BLaER1 treated with 17β-estradiol and CSF1 and Interleukin-3, amounts not matched to agents 10 nM and 100 nM (cell line): ENCODE measurements around the gene AZU1.

Source experiments
- H3K27ac ChIP-seq, 11 experiments: shearing (Covaris generic); formaldehyde crosslinking; 2 replicates each; pipeline ENCODE4 v1.8.1; 2022
- H3K27me3 ChIP-seq, 11 experiments: shearing (Covaris generic); formaldehyde crosslinking; 2 replicates each; pipeline ENCODE4 v1.8.1; 2022
- H3K36me3 ChIP-seq, 11 experiments: shearing (Covaris generic); formaldehyde crosslinking; 2 replicates each; pipeline ENCODE4 v1.8.1; 2022
- H3K4me1 ChIP-seq, 10 experiments: shearing (Covaris generic); formaldehyde crosslinking; 2 replicates each; pipeline ENCODE4 v1.8.1; 2022
- H3K4me2 ChIP-seq, 11 experiments: shearing (Covaris generic); formaldehyde crosslinking; 2 replicates each; pipeline ENCODE4 v1.8.1; 2022
- H3K4me3 ChIP-seq, 10 experiments: shearing (Covaris generic); formaldehyde crosslinking; 2 replicates each; pipeline ENCODE4 v1.8.1; 2022
- H3K9ac ChIP-seq, 11 experiments: shearing (Covaris generic); formaldehyde crosslinking; 2 replicates each; pipeline ENCODE4 v1.8.1; 2022
- H3K9me3 ChIP-seq, 11 experiments: shearing (Covaris generic); formaldehyde crosslinking; replicated peaks in 1 of 11; 2 replicates each; pipeline ENCODE4 v1.8.1; 2022
- H4K20me1 ChIP-seq, 11 experiments: shearing (Covaris generic); formaldehyde crosslinking; 2 replicates each; pipeline ENCODE4 v1.8.1; 2022
- Cebpa-rat ChIP-seq, 11 experiments: shearing (Covaris generic); IDR thresholded peaks; 2 replicates each; pipeline ENCODE4 v1.8.1; 2022

Gene AZU1

DNA sequence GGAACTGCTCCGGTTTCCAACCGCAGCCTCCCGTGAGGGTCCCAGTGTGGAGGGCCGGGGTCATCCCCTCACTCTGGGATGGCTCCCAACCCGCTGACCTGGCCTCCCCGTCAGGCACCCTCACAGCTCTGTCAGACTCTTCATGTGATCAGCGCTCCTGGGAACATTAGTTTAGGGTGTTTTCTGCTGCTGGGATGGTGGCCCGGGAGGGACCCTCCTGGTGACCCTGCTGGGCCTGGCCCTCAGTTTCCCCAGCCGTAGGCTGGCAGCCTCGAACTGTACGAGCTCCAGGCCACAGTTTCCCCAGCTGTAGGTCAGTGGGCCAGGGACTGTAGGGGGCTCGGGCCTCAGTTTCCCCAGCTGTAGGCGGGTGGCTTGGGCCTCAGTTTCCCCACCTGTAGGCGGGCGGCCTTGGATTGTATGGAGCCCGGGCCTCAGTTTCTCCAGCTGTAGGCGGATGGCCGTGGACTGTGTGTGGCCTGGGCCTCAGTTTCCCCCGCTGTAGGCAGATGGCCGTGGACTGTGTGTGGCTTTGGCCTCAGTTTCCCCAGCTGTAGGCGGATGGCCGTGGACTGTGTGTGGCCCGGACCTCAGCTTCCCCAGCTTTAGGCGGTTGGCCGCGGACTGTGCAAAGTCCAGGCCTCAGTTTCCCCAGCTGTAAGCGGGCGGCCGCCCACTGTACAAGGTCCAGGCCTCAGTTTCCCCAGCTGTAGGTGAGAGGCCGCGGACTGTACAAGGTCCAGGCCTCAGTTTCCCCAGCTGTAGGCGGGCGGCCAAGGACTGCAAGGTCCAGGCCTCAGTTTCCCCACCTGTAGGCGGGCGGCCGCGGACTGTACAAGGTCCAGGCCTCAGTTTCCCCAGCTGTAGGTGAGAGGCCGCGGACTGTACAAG, 31.7 kb upstream of the AZU1 start:
- H3K27me3 ChIP-seq, result no peaks in the 10 kb centered on the region
- peak overlapping the region; percentile 78 to 98 (median 92) for H3K4me2 ChIP-seq
- peaks cover 17 to 31% (median 30%) of the 10 kb centered on the region in 11 experiments for H3K36me3 ChIP-seq
- H3K4me1 ChIP-seq, result peaks cover 31 to 45% (median 38%) of the 10 kb centered on the region in 10 experiments
- H4K20me1 ChIP-seq, result peaks cover 31 to 35% (median 32%) of the 10 kb centered on the region in 11 experiments
- H3K27ac ChIP-seq, result peak overlapping the region; percentile 22 to 96 (median 84); a peak in 21 of 22 replicates
- peak overlapping the region; percentile 58 to 76 (median 67) for H3K4me3 ChIP-seq
- H3K9me3 ChIP-seq, result peaks cover 0 to 3% (median 0%) of the 10 kb centered on the region in 11 experiments; a peak in 2 of 22 replicates
- peak overlapping the region; percentile 76 to 98 (median 84) for H3K9ac ChIP-seq
- no peak for TF ChIP-seq Cebpa-rat (IDR thresholded peaks at IDR 0.05)

DNA sequence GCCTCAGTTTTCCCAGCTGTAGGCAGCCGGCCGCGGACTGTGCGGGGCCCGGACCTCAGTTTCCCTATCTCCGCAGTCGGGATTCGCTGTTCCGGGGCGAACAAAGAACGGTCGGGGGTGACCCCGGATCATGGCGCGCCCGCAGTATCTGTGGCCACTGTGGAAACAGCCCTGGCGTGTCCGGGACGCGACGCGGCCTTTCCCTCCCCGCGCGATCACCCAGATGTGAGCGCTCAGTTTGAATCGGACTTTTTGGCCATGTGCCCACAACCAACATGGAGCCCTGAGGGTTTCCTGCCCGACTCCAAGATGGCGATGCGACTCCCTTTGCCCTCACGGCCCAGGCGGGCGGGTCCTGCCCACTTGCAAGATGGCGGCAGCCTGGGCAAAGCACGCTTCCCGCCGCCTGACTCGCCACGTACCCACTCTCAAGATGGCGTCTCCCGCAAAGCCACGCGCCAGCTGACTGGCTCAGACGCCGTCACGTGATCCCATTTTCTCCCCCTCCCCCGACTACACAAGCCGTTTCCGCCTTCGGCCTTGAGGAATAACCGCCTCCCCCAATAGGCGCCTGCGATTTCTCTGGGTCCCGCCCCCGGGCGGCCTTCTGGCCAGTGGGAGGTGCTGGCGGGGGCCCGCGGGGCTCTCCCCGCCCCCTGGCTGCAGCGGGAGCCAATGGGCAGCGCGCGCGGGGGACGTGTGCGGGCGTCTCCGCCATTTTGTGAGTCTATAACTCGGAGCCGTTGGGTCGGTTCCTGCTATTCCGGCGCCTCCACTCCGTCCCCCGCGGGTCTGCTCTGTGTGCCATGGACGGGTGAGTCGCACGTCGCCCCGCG, 30.7 kb upstream of the AZU1 start, which contains the start of gene PTBP1:
Gene PTBP1, plus strand, starts transcription at position 761 of the 836 bp plus-strand sequence. Its CDS starts 46 bp downstream, at position 807.
- no peaks in the 10 kb centered on the region for H3K27me3 ChIP-seq
- peaks cover 26 to 40% (median 39%) of the 10 kb centered on the region in 11 experiments for H3K36me3 ChIP-seq
- H3K9ac ChIP-seq, result peak within 1 kb of the TSS; percentile 93 to 99 (median 97)
- peaks cover 41 to 45% (median 42%) of the 10 kb centered on the region in 11 experiments for H4K20me1 ChIP-seq
- no peak for TF ChIP-seq Cebpa-rat (IDR thresholded peaks at IDR 0.05)
- H3K27ac ChIP-seq, result peak within 1 kb of the TSS; percentile 92 to 99 (median 96)
- peak within 1 kb of the TSS; percentile 85 to 100 (median 99) for H3K4me3 ChIP-seq
- peaks cover 33 to 47% (median 45%) of the 10 kb centered on the region in 10 experiments for H3K4me1 ChIP-seq
- H3K9me3 ChIP-seq, result peaks cover 0 to 3% (median 0%) of the 10 kb centered on the region in 11 experiments; a peak in 2 of 22 replicates
- peak within 1 kb of the TSS; percentile 89 to 99 (median 96) for H3K4me2 ChIP-seq

DNA sequence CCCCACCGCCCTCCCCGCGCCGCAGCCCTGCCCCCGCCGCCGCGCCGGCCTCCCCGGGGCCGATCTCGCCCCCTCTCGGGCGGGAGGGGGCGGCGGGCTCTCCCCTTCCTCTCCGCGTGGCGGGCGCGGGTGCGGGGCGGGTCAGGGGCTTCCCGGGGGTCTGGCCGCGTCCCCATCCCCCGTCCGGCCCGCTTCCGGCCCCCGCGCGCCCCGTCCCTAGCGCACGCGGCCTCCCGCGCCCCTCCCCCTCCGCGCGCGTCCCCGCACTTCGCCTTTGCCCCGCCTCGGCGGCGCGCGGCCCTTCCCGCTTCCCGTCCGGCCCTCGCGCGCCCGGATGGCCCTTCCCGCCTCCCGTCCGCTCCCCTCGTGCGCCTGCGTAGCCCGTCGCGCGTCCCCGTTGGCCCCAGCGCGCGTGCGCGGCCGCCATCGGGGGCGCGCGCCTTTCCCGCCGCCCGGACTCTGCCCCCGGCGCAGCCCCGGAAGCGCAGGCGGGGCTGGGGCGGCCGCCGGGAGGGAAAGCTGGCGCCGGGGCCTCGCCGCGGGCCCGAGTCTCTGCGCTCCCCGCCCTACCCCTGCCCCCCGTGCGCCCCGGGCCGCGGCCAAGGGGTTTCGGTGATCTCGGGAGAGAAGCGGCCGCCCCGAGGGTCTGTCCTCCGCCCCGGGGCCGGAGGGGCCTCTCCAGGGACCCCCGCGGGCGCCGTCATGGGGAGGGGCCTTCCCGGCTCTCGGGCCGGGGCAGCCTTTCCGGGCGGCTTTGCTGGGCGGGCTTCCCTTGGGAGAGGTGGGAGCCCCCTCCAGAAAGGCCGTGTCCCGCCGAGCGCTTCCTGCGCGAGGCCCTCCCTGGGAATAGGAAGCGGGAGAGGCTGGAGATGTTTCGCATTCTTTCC, 29.9 kb upstream of the AZU1 start:
- Histone ChIP-seq H3K27ac (peak overlapping the region; percentile 92 to 99 (median 96)), H3K27me3 (no peaks in the 10 kb centered on the region), H3K9me3 (peaks cover 0 to 3% (median 0%) of the 10 kb centered on the region in 11 experiments; a peak in 2 of 22 replicates), H3K4me3 (peak overlapping the region; percentile 85 to 100 (median 99)), H4K20me1 (peaks cover 50 to 54% (median 51%) of the 10 kb centered on the region in 11 experiments), H3K4me2 (peak overlapping the region; percentile 85 to 99 (median 96)), H3K9ac (peak overlapping the region; percentile 93 to 99 (median 97)), H3K4me1 (peaks cover 33 to 43% (median 39%) of the 10 kb centered on the region in 10 experiments), H3K36me3 (peaks cover 35 to 49% (median 48%) of the 10 kb centered on the region in 11 experiments)
- no peak for TF ChIP-seq Cebpa-rat (IDR thresholded peaks at IDR 0.05)

DNA sequence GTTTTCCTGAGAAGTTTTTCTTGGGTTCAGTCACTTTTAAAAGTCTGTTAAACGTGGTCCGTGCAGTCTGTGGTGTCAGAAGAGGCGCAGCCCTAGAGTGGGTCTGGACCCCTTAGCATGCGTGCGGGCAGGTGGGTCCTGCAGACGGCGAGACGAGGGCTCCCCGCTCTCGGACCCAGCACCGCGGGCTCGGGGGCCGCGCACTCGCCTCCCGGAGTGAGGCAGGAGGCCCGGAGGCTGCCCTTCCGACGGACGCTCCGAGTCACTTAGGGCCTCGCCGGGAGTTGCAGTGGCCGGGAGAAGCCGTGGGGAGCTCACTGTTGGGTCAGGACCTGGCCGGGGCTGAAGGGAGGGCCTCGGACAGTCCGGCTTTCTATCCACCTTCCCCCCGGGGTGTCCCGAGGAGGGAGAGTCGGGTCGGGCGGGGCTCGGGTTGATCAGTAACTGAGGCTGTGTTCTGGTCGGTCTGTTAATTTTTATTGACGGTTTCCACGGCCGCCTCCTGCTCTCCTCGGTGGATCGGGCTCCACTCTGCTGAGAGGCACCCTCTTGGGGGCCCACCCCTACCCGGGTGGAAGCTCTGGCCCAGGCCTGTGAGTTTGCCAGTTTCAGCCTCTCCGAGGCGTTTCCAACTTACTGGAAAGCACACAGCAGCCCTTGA, 29.1 kb upstream of the AZU1 start:
- H3K27ac ChIP-seq, result peak overlapping the region; percentile 92 to 99 (median 96); a peak in 21 of 22 replicates
- peaks cover 42 to 57% (median 56%) of the 10 kb centered on the region in 11 experiments for H3K36me3 ChIP-seq
- H3K4me2 ChIP-seq, result peak overlapping the region; percentile 85 to 99 (median 96)
- peaks cover 0 to 3% (median 0%) of the 10 kb centered on the region in 11 experiments; a peak in 2 of 22 replicates for H3K9me3 ChIP-seq
- peak overlapping the region; percentile 85 to 100 (median 99) for H3K4me3 ChIP-seq
- no peak for TF ChIP-seq Cebpa-rat (IDR thresholded peaks at IDR 0.05)
- H3K4me1 ChIP-seq, result peaks cover 33 to 43% (median 39%) of the 10 kb centered on the region in 10 experiments
- peak overlapping the region; percentile 93 to 99 (median 97) for H3K9ac ChIP-seq
- no peaks in the 10 kb centered on the region for H3K27me3 ChIP-seq
- peaks cover 57 to 62% (median 58%) of the 10 kb centered on the region in 11 experiments for H4K20me1 ChIP-seq

DNA sequence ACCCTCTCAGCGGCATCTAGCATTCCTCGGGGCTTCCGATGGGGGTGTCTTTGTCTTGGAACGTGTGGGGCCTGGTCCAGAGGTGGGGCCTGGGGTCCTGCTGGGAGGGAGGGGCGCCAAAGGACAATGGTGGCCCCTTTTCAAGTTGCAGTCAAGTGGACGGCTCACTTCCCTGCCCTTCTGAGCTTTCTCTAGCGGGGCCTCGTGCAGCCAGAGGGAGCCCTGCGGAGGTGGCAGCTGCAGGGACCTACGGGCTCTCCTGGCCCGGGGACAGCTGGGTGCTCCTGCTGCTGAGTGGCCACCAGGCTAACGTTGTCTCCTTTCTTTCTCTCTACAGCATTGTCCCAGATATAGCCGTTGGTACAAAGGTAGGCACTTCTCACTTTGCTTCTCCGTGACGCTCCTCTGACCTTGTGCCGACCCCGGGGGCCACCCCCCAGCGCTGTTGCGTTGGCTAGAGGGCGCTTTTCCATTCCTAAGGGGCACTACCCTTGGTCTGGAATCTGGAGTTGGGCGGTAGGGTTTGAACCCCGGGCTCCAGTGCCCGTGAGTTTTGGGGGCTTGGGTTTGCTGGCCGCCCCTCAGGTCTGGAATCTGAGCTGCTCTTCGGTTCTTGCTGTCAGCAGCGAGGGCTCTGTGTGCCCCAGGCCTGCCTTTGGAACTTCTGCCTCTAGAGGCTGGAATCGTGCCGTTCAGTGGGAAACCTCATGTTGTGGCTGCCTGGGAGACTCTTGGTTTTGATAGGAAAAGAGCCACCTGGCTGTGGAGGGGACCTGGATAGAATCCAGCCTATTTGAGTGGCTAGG, 28.4 kb upstream of the AZU1 start:
- Histone ChIP-seq H3K9me3 (peaks cover 0 to 3% (median 0%) of the 10 kb centered on the region in 11 experiments; a peak in 2 of 22 replicates), H3K9ac (peak overlapping the region; percentile 93 to 99 (median 97)), H4K20me1 (peaks cover 65 to 69% (median 66%) of the 10 kb centered on the region in 11 experiments), H3K4me2 (peak overlapping the region; percentile 85 to 99 (median 96)), H3K27ac (peak overlapping the region; percentile 92 to 99 (median 96); a peak in 21 of 22 replicates), H3K4me1 (peaks cover 33 to 43% (median 39%) of the 10 kb centered on the region in 10 experiments), H3K36me3 (peaks cover 50 to 64% (median 63%) of the 10 kb centered on the region in 11 experiments), H3K27me3 (no peaks in the 10 kb centered on the region), H3K4me3 (peak overlapping the region; percentile 85 to 100 (median 99))
- no peak for TF ChIP-seq Cebpa-rat (IDR thresholded peaks at IDR 0.05)

DNA sequence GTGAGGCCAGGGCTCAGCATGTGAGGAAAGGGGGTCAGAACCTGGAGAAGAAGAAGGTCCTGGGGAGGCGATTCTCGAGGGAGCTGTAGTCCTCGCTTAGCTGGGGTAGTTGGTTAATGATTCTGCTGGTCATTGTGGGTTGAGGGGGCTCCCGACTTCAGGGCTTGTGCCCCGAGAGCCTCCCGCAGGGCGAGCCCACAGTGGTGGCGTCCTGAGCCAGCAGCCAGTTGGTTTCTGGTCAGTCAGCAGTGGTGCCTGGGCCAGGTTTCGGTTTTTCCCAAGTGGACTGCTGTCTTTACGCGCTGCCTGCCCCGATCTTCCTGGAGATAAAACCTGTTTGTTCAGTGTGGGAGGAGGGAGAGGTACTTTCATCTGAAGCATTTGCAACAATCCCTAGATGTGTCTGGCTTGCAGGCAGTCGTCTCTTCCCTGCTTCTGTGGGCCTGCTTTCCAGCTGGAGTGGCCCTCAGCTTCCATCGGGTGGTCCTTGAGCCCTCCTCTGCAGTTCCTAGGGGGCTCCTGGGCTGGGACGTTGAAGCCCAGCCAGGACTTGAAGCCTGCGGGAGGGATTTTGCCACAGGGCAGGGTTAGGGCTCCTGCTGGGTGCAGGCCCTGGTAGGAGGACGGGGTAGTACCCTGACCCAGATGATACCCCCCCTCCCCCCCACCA, 27.1 kb upstream of the AZU1 start:
- Histone ChIP-seq H3K9ac (peak overlapping the region; percentile 93 to 99 (median 97); a peak in 21 of 22 replicates), H3K27ac (peak overlapping the region in 2 of 11 experiments; percentile 7 to 8; a peak in 1 of 22 replicates), H3K27me3 (no peaks in the 10 kb centered on the region), H3K4me3 (peak overlapping the region in 9 of 10 experiments; percentile 85 to 100 (median 99); a peak in 14 of 20 replicates), H4K20me1 (peaks cover 77 to 81% (median 78%) of the 10 kb centered on the region in 11 experiments), H3K36me3 (peaks cover 62 to 76% (median 75%) of the 10 kb centered on the region in 11 experiments), H3K9me3 (peaks cover 0 to 3% (median 0%) of the 10 kb centered on the region in 11 experiments; a peak in 2 of 22 replicates), H3K4me2 (peak overlapping the region; percentile 85 to 99 (median 96)), H3K4me1 (peaks cover 33 to 43% (median 39%) of the 10 kb centered on the region in 10 experiments)
- TF ChIP-seq Cebpa-rat (IDR thresholded peaks at IDR 0.05), result no peak
